Mucosa of descending colon (tissue), 3 donors: ENCODE data around the gene FRRS1. TPM values are rescaled to one million over a fixed set of nuclear protein-coding genes. Genes with fewer than 3 reads are reported as not detected.

ENCODE experiments used
- ATAC-seq: fragments of 200-7000 bp; cut with Tn5 transposase; one replicate; pipeline ENCODE4 v1.9.1; 2020; ENCODE audit warnings: mild to moderate bottlenecking, moderate library complexity
- DNase-seq, 3 donors: peaks; one replicate each; pipeline ENCODE4 v3.0.0-alpha.2; 2020
- H3K36me3 ChIP-seq: fragments of 200-600 bp; one replicate; pipeline ENCODE4 v1.8.0; 2021; ENCODE audit warnings: low read depth, mild to moderate bottlenecking
- H3K4me1 ChIP-seq: fragments of 200-600 bp; one replicate; pipeline ENCODE4 v1.8.0; 2021; ENCODE audit warnings: low read depth, mild to moderate bottlenecking
- H3K4me3 ChIP-seq: fragments of 200-600 bp; one replicate; pipeline ENCODE4 v1.8.0; 2021; ENCODE audit warnings: mild to moderate bottlenecking
- H3K9me3 ChIP-seq: fragments of 200-600 bp; one replicate; pipeline ENCODE4 v1.8.0; 2021; ENCODE audit warnings: mild to moderate bottlenecking
- CTCF ChIP-seq: fragments of 200-600 bp; IDR thresholded peaks from one replicate; pipeline ENCODE4 v1.8.0; 2022; ENCODE audit warnings: antibody characterized with exemption, mild to moderate bottlenecking
- intact Hi-C, 2 donors: fragments of 100-400 bp; cut with DNase I in 1 of 2; cut with micrococcal nuclease in 1 of 2; formaldehyde crosslinking; loops; one replicate each; pipeline versions ENCODE4 v1.11.0 to v1.11.1; 2022; cut with DNase I, micrococcal nuclease
- total RNA-seq, 3 donors: library from RNA; stranded (reverse); fragmentation: NEBNext Ultra II Directional in 2 of 3; extraction: Animal tissue kit (Norgen Biotek cat#: 25700) in 2 of 3; gene quantifications; one replicate each; pipeline versions ENCODE4 v1.2.1 to v1.2.4, GENCODE V29; 2021 to 2023
- donor health status: DM: no; HTN: no; CAD: no; lungs with moderate emphysema.
- donor health status: DM: no; HTN: no; CAD: no.
- donor health status: DM: no; HTN: yes; CAD: no.

Gene FRRS1
- total RNA-seq, 3 donors from 2014 or later = 8.4 to 38.0 (median 17.6) TPM

GRCh38 chr1:99756598-99756997 lies 9.8 kb downstream of the FRRS1 start:
- peak; percentile 12 for ATAC-seq
- H3K36me3 ChIP-seq = no peaks in the 10 kb centered on the region
- H3K9me3 ChIP-seq = no peaks in the 10 kb centered on the region
- DNase-seq = no peak
- intact Hi-C loops = no loop called here
- no peak overlapping the region for H3K4me3 ChIP-seq
- H3K4me1 ChIP-seq = peaks cover 10% of the 10 kb centered on the region
- no peak for TF ChIP-seq CTCF

- H3K4me1 ChIP-seq = peaks cover 10% of the 10 kb centered on the region
- ATAC-seq (no peak), DNase-seq (no peak)
- no peak overlapping the region for H3K4me3 ChIP-seq
- H3K9me3 ChIP-seq = no peaks in the 10 kb centered on the region
- intact Hi-C loops = no loop called here
- no peaks in the 10 kb centered on the region for H3K36me3 ChIP-seq
- no peak for TF ChIP-seq CTCF
Measured at GRCh38 chr1:99755664-99756063, 10.8 kb downstream of the FRRS1 start.

- no peak for ATAC-seq
Measured at GRCh38 chr1:99754697-99755096, 11.7 kb downstream of the FRRS1 start.

GRCh38 chr1:99754055-99754626 lies 12.3 kb downstream of the FRRS1 start:
- intact Hi-C loops = no loop called here
- ATAC-seq (no peak), DNase-seq (no peak)
- H3K36me3 ChIP-seq = no peaks in the 10 kb centered on the region
- TF ChIP-seq CTCF = no peak
- H3K4me3 ChIP-seq = no peak overlapping the region
- peaks cover 10% of the 10 kb centered on the region for H3K4me1 ChIP-seq
- no peaks in the 10 kb centered on the region for H3K9me3 ChIP-seq

More at GRCh38 chr1:99754697-99755096, 11.7 kb downstream of the FRRS1 start:
- intact Hi-C loops = no loop called here
- no peak for DNase-seq
- Histone ChIP-seq H3K9me3 (no peaks in the 10 kb centered on the region), H3K4me3 (no peak overlapping the region), H3K4me1 (peaks cover 10% of the 10 kb centered on the region), H3K36me3 (no peaks in the 10 kb centered on the region)
- no peak for TF ChIP-seq CTCF

GRCh38 chr1:99751877-99752504 lies 14.4 kb downstream of the FRRS1 start:
- Histone ChIP-seq H3K4me1 (peaks cover 16% of the 10 kb centered on the region), H3K4me3 (no peak overlapping the region), H3K36me3 (no peaks in the 10 kb centered on the region), H3K9me3 (no peaks in the 10 kb centered on the region)
- peak; percentile 80 for ATAC-seq
- intact Hi-C loops = no loop called here
- no peak for TF ChIP-seq CTCF
- no peak for DNase-seq
